Left renal pelvis (tissue), 4 donors: ENCODE measurements around the gene CRYBG2. TPM values are rescaled to one million over a fixed set of nuclear protein-coding genes. Genes with fewer than 3 reads are reported as not detected.
"Not testable (repeated sequence)": the region's sequence is repeated elsewhere in the genome, so short reads cannot be mapped to it uniquely, and the experiment has no call there.

ENCODE experiments used
- DNase-seq, 4 donors: peaks; one replicate each; pipeline ENCODE4 v3.0.0-alpha.2; 2013; ENCODE audit warnings: low read depth in 4 of 4, low spot score in 3 of 4
- polyA plus RNA-seq, 4 donors: library from polyadenylated mRNA; unstranded; fragments of 120-200 nt; gene quantifications; one replicate each; pipeline ENCODE4 v1.2.1, GENCODE V29; 2013; ENCODE audit not compliant: insufficient read length in 4 of 4

Gene CRYBG2
- polyA plus RNA-seq, 4 donors: 0.54 to 1.2 (median 0.98) TPM; not detected in 1

DNA sequence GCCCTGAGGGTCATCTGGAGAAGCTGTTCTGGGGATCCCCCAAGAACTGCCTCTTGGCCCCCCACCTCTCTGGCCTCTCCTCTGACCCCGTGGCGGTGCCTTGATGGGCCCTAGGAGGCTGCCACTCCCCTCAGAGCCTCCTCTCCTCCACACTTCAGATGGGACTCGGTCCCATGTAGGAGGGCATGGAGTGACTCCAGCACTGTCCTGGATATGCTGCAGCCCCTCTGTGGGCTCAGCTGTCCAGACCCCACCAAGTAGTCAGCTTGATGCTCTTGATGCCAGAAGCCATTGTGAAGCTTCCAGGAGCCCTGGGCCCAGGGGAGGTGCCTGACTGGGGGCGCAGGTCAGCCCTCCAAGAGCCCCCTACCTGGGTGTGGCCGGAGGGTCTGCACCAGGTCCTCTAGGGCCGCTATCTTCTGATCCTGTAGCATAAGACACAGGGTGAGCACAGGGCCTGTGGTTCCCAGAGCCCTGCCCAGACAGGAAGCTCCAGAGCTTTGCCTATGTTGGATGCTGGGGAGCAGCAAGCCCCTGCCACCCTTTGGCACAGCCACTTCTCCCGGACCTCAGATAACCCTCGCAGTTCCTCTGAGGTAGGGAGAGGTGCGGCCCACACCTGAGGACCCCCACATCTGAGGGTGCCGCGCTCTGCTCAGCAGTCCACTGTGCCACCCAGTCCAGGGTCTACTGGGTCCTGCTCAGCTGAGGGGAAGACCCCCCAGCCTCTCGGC, 56.7 kb downstream of the CRYBG2 start:
- no peak for DNase-seq

GRCh38 chr1:26296340-26297056, 57.4 kb downstream of the CRYBG2 start:
- DNase-seq: no peak

DNA sequence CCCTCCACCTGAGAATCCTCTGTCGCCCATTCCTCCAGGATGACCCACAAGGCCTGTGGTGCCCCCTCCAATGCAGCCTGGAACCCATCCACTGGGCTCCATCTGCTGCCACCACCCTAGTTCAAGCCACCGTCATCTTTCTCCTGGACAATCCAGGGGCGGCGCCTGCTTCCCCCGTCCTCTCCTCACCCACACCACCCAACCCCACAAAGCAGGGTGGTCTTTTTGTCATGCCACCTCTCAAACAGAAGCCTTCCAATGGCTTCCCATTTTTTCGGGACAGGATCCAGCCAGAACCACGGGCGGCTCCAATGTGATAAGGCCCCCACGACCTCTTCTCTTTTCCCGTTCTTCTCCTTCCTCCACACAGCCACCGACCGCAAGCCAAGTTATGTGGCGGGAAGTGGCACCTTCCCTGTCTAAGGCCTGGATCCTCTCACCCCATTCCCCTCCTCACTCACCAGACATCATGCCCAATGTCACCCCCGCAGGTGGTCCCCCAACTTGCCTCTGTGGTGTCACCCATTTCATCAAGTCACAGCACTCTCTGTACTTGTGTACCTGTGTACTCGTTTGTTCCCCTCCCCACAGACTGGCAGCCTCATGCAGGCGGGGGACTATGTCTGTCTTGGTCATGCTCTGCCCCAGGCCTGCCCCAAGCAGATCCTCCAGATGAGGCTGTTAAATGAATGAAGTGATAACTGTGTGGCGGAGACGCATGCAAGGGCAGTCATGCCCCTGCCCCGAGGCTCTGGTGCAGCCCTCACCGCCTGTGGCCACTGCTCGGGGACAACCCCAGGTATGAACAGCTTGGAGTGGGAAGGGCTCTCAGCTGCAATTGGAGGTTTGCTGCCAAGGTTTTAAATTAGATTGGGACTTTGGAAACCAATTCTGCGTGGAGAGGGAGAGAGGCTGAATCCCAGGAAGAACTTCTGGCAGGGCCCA, 58.5 kb downstream of the CRYBG2 start:
- no peak for DNase-seq

DNA sequence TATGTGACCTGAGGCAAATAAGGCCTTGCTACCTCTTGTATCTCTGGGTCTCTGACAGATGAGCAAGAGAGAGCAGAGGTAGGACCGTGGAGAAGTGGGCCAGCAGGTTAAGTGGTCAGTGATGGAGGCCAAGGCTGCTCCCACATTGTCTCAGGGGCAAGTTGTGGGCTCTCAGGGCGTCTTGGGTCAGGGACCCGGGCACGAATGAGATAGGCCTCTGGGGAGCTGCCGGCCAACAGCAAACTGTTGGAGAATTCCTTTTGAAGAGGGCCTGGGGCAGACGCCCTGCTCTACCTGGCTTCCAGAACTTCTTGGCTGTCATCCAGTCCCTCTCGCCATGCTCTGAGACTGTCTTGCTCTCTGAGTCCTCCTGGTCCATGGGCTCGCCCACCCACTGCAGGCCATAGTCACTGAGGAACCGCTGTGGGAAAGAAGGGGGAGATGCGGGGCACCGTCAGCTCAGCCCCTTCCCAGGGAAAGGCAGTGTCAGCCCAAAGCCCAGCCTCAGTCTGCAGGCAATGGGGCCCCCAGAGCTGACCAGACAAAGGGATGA, 59.9 kb downstream of the CRYBG2 start:
- DNase-seq: no peak

GRCh38 chr1:26292735-26293134, 61.2 kb downstream of the CRYBG2 start:
- not testable (repeated sequence) for DNase-seq

DNA sequence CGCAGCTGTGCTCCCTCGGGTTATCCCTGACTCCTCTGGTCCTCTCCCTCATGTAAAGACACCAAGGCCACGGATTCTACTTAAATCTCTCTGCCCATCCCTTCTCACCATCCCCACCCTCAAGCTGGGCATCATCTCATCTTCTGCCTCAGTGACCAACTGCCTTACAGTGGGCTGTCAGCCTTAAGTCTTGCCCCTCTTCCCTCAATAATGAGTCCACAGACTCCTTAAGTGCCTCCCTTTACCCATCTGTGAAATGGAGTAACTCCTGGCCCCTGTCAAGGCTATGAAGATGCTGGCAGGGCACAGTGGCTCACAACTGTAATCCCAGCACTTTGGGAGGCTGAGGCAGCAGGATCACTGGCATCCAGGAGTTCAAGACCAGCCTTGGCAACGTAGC, 62.0 kb downstream of the CRYBG2 start:
- no peak for DNase-seq

- no peak for DNase-seq
These were observed 62.5 kb downstream of the CRYBG2 start for GRCh38 chr1:26291433-26291832.

- DNase-seq: no peak
These were observed 63.1 kb downstream of the CRYBG2 start for GRCh38 chr1:26290882-26291261.

DNA sequence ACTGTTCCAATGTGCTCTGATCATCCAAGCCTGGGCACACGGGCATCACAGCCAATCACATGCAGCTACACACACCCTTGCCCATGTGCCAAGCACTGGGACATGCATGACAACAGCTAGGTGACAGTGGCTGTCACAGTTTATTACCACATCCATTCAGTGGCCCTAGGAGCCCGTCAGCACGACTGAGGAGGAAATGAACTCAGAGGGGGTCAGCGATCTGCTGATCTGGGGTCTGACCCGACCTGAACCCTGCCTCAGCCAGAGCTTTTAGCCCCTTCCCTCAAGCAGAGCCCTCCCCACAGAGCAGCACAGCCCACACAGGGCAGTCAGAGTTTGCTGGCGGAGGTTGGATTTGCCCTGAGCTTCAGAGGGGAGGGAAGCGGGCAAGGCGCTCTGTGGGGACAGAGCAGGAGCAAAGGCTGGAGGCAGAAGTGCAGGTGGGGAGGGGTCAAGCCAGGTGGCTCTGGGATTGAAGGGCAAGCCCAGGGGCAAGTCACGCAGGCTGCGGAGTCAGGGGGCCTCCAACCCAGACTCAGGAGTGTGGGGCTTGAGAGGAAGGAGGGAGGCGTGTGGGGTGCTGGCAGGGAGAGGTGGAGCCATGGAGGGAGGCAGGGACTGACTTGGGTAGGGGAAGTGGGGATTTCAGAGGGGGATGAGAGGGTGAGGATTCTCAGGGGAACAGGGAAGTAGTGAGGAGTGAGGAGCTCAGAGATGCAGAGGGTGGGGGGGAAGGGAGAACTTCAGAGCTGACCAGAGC, 63.6 kb downstream of the CRYBG2 start:
- no peak for DNase-seq

- DNase-seq: no peak
These were observed 64.5 kb downstream of the CRYBG2 start for GRCh38 chr1:26289158-26290059.

- DNase-seq: no peak
These were observed 65.5 kb downstream of the CRYBG2 start for GRCh38 chr1:26288311-26288941.

DNA sequence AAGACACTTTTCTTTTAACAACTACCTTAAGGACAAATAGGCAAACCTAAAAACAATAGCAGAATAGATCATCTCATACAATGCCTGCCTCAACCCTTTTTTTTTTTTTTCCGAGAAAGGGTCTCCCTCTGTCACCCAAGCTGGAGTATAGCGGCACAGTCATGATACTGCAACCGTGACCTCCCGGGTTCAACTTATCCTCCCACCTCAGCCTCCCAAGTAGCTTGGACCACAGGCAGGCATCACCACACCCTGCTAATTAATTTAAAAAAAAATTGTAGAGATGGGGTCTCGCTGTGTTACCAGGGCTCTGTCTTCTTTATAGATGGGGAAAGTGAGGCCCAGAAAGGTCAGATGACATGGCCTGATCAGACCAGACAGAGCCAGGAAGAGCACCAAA, 66.1 kb downstream of the CRYBG2 start:
- no peak for DNase-seq

DNA sequence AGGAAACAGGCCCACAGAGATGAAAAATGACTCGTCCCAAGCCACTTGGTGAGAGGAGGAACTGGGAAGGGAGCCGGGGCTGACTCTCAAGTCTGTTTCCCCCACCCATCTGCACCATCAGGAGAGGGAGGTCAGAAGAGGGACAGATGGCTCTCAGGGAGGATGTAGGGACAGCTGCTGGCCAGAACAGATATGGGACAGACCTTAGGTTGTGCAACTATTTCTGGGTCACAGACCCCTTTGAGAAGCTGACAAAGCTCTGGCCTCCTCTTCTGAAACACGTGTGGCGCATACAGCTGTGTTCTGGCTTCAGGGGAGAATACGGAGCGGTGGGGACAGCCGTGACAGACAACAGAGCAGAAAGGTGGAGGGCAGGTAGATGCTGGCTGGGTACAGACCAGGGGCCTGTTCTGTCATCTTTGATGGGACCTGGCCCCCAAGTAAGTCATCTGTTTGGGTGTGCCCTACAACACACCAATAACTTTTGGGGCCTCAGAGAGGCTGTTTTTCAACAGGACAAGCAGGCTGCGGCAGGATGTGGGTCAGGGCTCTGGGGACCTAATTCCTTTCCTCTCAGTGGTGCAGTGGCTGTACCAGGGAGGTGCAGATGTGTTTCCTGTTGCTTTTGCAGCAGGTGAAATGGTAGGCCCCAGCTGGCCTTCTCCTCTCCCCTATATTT, 66.8 kb downstream of the CRYBG2 start:
- DNase-seq: no peak

DNA sequence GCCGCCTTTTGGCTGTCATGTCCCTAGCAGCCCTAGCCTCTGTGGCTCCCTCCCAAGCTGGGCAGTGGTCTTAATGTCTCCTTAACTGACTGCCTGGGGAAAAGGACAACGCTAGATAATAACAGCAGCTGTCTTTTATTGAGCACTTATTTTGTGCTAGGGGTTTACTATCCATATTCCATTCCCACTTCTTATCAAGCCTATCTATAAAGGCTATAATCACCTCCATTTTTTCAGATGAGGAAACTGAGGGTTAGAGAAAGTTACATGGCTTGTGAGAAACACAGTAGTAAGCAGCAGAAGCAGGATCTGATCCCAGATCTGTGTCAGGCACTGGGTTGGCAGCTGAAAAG, 67.9 kb downstream of the CRYBG2 start:
- no peak for DNase-seq

GRCh38 chr1:26285366-26286063, 68.4 kb downstream of the CRYBG2 start:
- no peak for DNase-seq

DNA sequence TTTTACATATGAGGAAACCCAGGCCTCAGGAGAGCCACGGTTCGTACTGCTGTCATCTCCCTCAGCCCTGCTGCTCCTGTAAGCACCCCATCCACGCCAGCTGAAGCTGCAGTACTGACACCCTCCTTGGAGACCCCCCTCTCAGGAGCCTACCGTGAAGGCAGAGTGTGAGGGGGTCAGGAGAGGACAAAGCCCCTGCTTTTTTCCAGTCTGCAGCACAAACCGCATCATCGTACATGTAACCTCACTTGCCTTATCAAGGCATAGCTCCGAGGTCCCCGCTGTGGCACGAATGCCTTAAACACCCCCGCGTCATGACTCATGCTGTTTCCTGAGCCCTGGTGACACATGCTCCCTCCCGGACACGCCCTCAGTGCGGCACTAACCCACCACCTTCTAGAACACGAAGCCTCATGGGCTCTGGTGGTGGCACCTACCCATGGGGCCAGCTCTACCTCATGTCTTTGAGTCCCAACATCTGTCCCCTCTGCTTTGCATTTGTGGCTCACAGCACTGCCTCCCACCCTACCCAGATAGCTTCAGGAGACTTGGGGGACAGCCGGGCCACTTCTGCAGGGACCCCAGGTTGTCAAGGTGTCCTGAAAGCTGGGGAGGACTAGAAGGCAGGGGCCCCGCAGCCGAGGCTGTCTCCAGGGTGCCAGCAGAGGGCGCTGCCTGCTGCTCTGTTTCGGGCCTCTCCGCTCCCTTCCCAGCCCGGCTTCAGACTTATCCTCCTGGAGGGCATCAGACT, 69.2 kb downstream of the CRYBG2 start:
- no peak for DNase-seq
